Lung (tissue), 12 donors: ENCODE data around the gene ATG4C. TPM values are rescaled to one million over a fixed set of nuclear protein-coding genes. Genes with fewer than 3 reads are reported as not detected.

Source experiments
- ATAC-seq: fragments of 200-7000 bp; cut with Tn5 transposase; one replicate; pipeline ENCODE4 v1.9.1; 2020; ENCODE audit warnings: moderate number of reproducible peaks; ENCODE audit not compliant: insufficient read depth, low FRiP score
- DNase-seq, 3 donors: peaks; one replicate each; pipeline ENCODE4 v3.0.0-alpha.2; 2013 to 2017
- H3K27ac ChIP-seq, 2 donors: one replicate each; pipeline ENCODE4 v1.5.1; 2013; ENCODE audit warnings: mild to moderate bottlenecking in 2 of 2, moderate library complexity in 2 of 2, control low read depth in 1 of 2, inconsistent platforms in 1 of 2, low read depth in 1 of 2, low read length in 1 of 2
- H3K27me3 ChIP-seq, 3 donors: one replicate each; pipeline ENCODE4 v1.5.1; 2013; ENCODE audit warnings: low read length in 2 of 3; ENCODE audit not compliant: control insufficient read depth in 3 of 3, insufficient read depth in 3 of 3
- H3K36me3 ChIP-seq, 4 donors: one replicate each; pipeline ENCODE4 v1.5.1; 2013; ENCODE audit warnings: low read length in 4 of 4, mild to moderate bottlenecking in 1 of 4, moderate library complexity in 1 of 4; ENCODE audit not compliant: control insufficient read depth in 4 of 4, insufficient read depth in 4 of 4
- H3K4me1 ChIP-seq, 5 donors: one replicate each; pipeline ENCODE4 v1.5.1; 2013; ENCODE audit warnings: low read length in 5 of 5, mild to moderate bottlenecking in 2 of 5, moderate library complexity in 1 of 5; ENCODE audit not compliant: control insufficient read depth in 5 of 5, insufficient read depth in 5 of 5
- H3K4me3 ChIP-seq: one replicate; pipeline ENCODE4 v1.5.1; 2013; ENCODE audit warnings: mild to moderate bottlenecking, control low read depth, moderate library complexity
- H3K9ac ChIP-seq, 2 donors: one replicate each; pipeline ENCODE4 v1.5.1; 2013; ENCODE audit warnings: low read length in 2 of 2, control low read depth in 1 of 2; ENCODE audit not compliant: insufficient read depth in 1 of 2
- H3K9me3 ChIP-seq, 4 donors: one replicate each; pipeline ENCODE4 v1.5.1; 2013; ENCODE audit warnings: low read length in 3 of 4, mild to moderate bottlenecking in 1 of 4, moderate library complexity in 1 of 4; ENCODE audit not compliant: control insufficient read depth in 4 of 4, insufficient read depth in 3 of 4
- WGBS, 2 donors: extraction: QIAGEN DNeasy Blood & Tissue Kit; methylation state at CpG; one replicate each; pipeline ENCODE4 v1.1.7; 2013; 5-methylcytosine and 5-hydroxymethylcytosine counted together
- polyA plus RNA-seq, 2 donors: library from polyadenylated mRNA; stranded (reverse); fragments of 200-250 nt; gene quantifications; one replicate each; pipeline ENCODE4 v1.2.1, GENCODE V29; 2013
- total RNA-seq, 2 donors: library from RNA; depleted of rRNA in 1 of 2; stranded (reverse); fragments of >200 nt in 1 of 2; gene quantifications; one replicate each; pipeline ENCODE4 v1.2.1, GENCODE V29; 2014 to 2021
- TF ChIP-seq, protein P1 (sequence below): IDR thresholded peaks from 2 replicates; pipeline ENCODE4 v1.5.1; 2012; ENCODE audit warnings: mild to moderate bottlenecking; ENCODE audit errors: control extremely low read depth, extremely low read depth
- donor health status: control.
- donor health status: control.
- donor health status: Bipolar disorder and iron deficiency.
- donor health status: healthy.
- donor health status: DM: yes; HTN: yes; CAD: no.

ATG4C gene
- total and polyA plus RNA-seq, 4 donors: 3.9 to 12.9 (median 7.3) TPM

DNA sequence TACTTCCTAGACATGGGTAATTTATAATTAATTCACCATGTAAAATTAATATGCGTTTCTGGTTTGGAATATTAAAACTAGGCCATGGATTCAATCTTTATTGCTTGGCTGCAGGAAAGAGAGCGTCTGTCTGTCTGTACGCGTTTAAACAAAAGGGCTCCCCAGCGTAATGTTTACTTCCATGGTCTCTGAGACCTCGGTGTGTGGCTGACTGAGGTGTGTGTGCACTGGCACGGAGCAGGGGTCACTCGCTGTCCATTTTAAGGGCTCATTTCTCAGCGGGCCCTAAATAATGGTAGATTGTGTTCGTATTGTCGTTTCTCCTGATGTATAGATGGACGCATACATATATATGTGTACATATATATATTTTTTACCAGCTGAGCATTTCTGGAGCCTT, 119.6 kb downstream of the ATG4C start:
- no peaks in the 10 kb centered on the region for H3K36me3 ChIP-seq
- no peak for ATAC-seq
- H3K27ac ChIP-seq: no peak overlapping the region
- H3K4me1 ChIP-seq: no peaks in the 10 kb centered on the region
- H3K4me3 ChIP-seq: no peak overlapping the region
- TF ChIP-seq, protein P1, sequence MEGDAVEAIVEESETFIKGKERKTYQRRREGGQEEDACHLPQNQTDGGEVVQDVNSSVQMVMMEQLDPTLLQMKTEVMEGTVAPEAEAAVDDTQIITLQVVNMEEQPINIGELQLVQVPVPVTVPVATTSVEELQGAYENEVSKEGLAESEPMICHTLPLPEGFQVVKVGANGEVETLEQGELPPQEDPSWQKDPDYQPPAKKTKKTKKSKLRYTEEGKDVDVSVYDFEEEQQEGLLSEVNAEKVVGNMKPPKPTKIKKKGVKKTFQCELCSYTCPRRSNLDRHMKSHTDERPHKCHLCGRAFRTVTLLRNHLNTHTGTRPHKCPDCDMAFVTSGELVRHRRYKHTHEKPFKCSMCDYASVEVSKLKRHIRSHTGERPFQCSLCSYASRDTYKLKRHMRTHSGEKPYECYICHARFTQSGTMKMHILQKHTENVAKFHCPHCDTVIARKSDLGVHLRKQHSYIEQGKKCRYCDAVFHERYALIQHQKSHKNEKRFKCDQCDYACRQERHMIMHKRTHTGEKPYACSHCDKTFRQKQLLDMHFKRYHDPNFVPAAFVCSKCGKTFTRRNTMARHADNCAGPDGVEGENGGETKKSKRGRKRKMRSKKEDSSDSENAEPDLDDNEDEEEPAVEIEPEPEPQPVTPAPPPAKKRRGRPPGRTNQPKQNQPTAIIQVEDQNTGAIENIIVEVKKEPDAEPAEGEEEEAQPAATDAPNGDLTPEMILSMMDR: no peak
- no peak for DNase-seq
- peaks cover 0 to 3% (median 0%) of the 10 kb centered on the region in 3 donors for H3K27me3 ChIP-seq
- 85 to 87% methylated on average over 12 of the region's 12 CpGs for WGBS, 2 donors
- no peaks in the 10 kb centered on the region for H3K9me3 ChIP-seq
- no peak overlapping the region for H3K9ac ChIP-seq

DNA sequence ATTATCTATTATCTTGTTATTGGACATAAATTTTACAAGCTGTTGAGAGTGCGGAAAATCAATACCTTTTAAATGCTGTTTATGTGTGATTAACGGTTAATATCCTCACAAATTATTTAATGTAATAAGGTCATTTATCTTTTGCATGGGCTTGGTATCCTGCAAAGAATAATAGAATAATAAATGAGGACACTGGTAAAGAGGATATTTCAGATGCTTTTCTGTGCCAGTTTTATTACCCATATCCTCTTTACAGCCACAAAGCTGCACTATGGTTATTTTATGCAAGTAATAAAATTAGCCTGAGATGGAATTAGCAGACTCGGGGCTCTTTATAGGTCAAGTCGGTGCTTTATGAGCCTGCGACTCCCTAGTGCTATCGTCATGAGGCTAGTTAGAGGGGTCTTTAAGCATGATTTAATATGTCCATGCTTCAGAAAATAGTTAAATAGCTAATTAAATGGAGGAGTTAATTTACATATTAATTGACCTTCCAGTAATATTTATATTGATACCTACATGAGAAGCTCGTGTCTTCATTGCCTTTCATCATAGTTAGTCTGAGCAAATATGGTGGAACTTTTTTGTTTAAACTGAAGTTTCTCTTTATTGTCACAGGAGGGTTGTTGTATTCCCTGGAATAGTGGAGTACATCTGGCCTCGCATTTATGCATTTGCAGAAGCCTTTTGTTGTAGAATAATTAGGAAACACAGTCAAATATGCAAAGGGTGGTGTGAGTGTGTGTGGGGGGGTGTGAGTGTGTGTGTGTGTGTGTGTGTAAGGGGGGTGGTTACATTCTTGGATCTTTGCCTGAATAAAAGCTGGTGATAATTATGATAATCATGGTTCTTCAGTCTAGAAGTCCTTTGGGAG, 120.3 kb downstream of the ATG4C start:
- ATAC-seq (no peak), DNase-seq (no peak)
- H3K9me3 ChIP-seq: no peaks in the 10 kb centered on the region
- peaks cover 0 to 3% (median 0%) of the 10 kb centered on the region in 3 donors for H3K27me3 ChIP-seq
- H3K9ac ChIP-seq: no peak overlapping the region
- 90 to 93% methylated on average over 8 of the region's 8 CpGs for WGBS, 2 donors
- H3K4me3 ChIP-seq: no peak overlapping the region
- H3K36me3 ChIP-seq: no peaks in the 10 kb centered on the region
- TF ChIP-seq, protein P1: no peak
- no peak overlapping the region for H3K27ac ChIP-seq
- no peaks in the 10 kb centered on the region for H3K4me1 ChIP-seq

- Histone ChIP-seq H3K9me3 (no peaks in the 10 kb centered on the region), H3K27me3 (peaks cover 0 to 3% (median 0%) of the 10 kb centered on the region in 3 donors), H3K4me1 (no peaks in the 10 kb centered on the region), H3K4me3 (no peak overlapping the region), H3K9ac (no peak overlapping the region), H3K36me3 (no peaks in the 10 kb centered on the region), H3K27ac (no peak overlapping the region)
- DNase-seq (no peak), ATAC-seq (no peak)
- TF ChIP-seq, protein P1: no peak
- WGBS, 2 donors: 83 to 90% methylated on average over 5 of the region's 5 CpGs
Measured at GRCh38 chr1:62904856-62905225, 120.9 kb downstream of the ATG4C start.
